MCF 10A (cell line): ENCODE measurements around the gene WWOX. TPM values are rescaled to one million over a fixed set of nuclear protein-coding genes. Genes with fewer than 3 reads are reported as not detected.

ENCODE experiments used
- BruUV-seq: library from RNA; stranded (reverse); fragments of 400-500 nt; replicated peaks from 2 replicates; lab custom pipeline; 2021; lab: Mats Ljungman, UMichigan
- CTCF ChIA-PET: fragments of 300-600 bp; sonication (Branson Sonifier 250); formaldehyde crosslinking; extraction: SDS; loops from one replicate; lab custom pipeline; 2021; ENCODE audit warnings: antibody characterized with exemption, inconsistent platforms; lab: Yijun Ruan, JAX
- POLR2A ChIA-PET: fragments of 300-600, 350-650 bp; sonication (Branson Sonifier 250); formaldehyde crosslinking; extraction: SDS; loops from one replicate; lab custom pipeline; 2020; ENCODE audit warnings: antibody characterized with exemption, inconsistent platforms; lab: Yijun Ruan, JAX
- DNase-seq: peaks from one replicate; pipeline ENCODE4 v3.0.0-alpha.2; 2018; ENCODE audit not compliant: unreplicated experiment
- H3K27ac Mint-ChIP-seq: one replicate; pipeline ENCODE4 v1.8.0; 2022; ENCODE audit warnings: mild to moderate bottlenecking, low read depth, mixed read lengths; ENCODE audit not compliant: unreplicated experiment
- H3K27me3 Mint-ChIP-seq: one replicate; pipeline ENCODE4 v1.8.0; 2022; ENCODE audit warnings: mixed read lengths; ENCODE audit not compliant: insufficient read depth, unreplicated experiment
- H3K36me3 Mint-ChIP-seq: one replicate; pipeline ENCODE4 v1.8.0; 2022; ENCODE audit warnings: mild to moderate bottlenecking, moderate library complexity, mixed read lengths; ENCODE audit not compliant: insufficient read depth, unreplicated experiment
- H3K4me1 Mint-ChIP-seq: one replicate; pipeline ENCODE4 v1.8.0; 2022; ENCODE audit warnings: mixed read lengths; ENCODE audit not compliant: insufficient read depth, unreplicated experiment
- H3K4me3 Mint-ChIP-seq: one replicate; pipeline ENCODE4 v1.8.0; 2022; ENCODE audit warnings: mild to moderate bottlenecking, moderate library complexity, mixed read lengths; ENCODE audit not compliant: unreplicated experiment
- H3K9me3 Mint-ChIP-seq: one replicate; pipeline ENCODE4 v1.8.0; 2022; ENCODE audit warnings: mixed read lengths; ENCODE audit not compliant: unreplicated experiment
- intact Hi-C: fragments of 100-400 bp; cut with micrococcal nuclease; formaldehyde crosslinking; loops from 2 replicates; pipeline ENCODE4 v1.14.1; 2022
- total RNA-seq: library from RNA; stranded (reverse); gene quantifications from 2 replicates; pipeline ENCODE4 v1.2.3, GENCODE V29; 2022
- TF ChIP-seq, protein P1 (sequence below): fragments of 200-600 bp; IDR thresholded peaks from one replicate; pipeline ENCODE4 v1.8.0; 2022; ENCODE audit warnings: antibody characterized with exemption, mild to moderate bottlenecking; ENCODE audit not compliant: unreplicated experiment

The WWOX gene
- total RNA-seq, 1 experiment from 2014 or later = 18.1 TPM

DNA sequence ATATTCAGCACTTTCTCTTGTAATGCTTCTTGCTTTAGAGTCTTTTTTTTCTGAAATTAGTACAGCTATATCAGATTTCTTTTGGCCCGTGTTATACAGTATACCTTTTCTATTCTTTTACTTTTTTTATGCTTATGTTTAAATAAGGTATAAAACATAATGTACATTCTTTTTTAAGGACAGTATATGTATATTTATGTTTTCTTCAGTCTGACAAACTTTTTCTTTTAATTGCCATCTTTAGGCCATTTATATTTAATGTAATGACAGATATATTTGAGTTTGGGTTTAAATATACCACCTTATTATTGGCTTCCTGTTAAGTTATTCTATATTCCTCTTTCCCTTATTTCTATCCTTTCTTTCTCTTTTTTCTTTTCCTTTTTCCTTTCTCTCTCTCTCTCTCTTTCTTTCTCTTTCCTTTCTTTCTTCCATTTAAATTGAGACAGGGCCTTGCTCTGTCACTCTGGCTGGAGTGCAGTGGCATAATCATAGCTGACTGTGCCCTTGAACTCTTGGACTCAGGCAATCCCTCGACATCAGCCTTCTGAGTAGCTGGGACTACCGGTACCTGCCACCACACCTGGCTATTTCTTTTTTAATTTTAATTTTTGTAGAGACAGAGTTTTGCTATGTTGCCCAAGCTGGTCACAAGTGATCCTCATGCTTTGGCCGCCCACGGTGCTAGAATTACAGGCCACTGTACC is 61.7 kb downstream of the WWOX start:
- H3K27me3 Mint-ChIP-seq = no peaks in the 10 kb centered on the region
- no peak for DNase-seq
- H3K4me1 Mint-ChIP-seq = no peaks in the 10 kb centered on the region
- BruUV-seq = no TSS peak
- intact Hi-C loops = no loop called here
- TF ChIP-seq, protein P1, sequence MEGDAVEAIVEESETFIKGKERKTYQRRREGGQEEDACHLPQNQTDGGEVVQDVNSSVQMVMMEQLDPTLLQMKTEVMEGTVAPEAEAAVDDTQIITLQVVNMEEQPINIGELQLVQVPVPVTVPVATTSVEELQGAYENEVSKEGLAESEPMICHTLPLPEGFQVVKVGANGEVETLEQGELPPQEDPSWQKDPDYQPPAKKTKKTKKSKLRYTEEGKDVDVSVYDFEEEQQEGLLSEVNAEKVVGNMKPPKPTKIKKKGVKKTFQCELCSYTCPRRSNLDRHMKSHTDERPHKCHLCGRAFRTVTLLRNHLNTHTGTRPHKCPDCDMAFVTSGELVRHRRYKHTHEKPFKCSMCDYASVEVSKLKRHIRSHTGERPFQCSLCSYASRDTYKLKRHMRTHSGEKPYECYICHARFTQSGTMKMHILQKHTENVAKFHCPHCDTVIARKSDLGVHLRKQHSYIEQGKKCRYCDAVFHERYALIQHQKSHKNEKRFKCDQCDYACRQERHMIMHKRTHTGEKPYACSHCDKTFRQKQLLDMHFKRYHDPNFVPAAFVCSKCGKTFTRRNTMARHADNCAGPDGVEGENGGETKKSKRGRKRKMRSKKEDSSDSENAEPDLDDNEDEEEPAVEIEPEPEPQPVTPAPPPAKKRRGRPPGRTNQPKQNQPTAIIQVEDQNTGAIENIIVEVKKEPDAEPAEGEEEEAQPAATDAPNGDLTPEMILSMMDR = no peak
- CTCF ChIA-PET = interaction anchor here (0.9 to 1.3 kb wide), 2 partner anchors 12 to 333 kb away, joined by 3 to 9 read pairs; no protein-coding TSS in a partner anchor
- POLR2A ChIA-PET = interaction anchor here (0.6 kb wide), 1 partner anchor 623 kb away, joined by 4 read pairs; no protein-coding TSS in a partner anchor
- H3K27ac Mint-ChIP-seq = no peak overlapping the region
- peaks cover 6% of the 10 kb centered on the region for H3K36me3 Mint-ChIP-seq
- peaks cover 26% of the 10 kb centered on the region for H3K9me3 Mint-ChIP-seq
- H3K4me3 Mint-ChIP-seq = no peak overlapping the region

DNA sequence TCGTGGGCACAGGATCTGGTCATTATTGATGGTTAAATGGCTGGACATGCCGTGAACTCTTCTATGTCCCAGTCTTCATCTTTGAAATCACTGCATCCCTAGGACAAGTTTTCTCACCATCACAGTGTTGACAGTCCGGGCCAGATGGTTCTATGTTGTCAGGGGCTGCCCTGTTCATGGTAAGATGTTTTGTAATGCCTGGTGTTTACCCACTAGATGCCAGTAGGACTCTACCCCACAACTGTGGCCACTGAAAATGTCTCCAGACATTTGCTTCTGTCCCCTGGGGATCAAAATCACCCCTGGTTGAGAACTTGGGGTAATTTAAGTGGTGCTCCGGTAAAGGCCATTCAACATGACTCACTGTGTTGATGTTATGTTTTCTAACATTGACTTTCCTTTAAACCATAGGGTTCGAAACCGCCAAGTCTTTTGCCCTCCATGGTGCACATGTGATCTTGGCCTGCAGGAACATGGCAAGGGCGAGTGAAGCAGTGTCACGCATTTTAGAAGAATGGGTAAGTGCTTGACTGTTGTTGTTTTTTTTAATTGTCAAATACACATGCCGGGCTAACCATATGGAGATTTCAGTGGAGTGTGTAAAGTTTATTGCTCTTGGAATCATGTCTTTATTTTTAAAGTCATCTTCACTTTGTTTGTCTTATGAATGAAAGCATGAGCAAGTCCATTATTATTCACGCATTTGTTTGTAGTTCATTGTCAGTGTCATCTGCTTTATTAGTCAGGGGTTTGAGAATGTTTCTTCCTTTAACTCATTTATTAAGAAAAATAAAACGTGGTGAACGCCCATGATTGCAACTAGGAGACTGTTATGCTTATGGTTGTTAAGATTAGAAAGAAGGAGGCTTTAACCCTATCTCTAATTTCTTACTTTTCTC is 64.6 kb downstream of the WWOX start:
- peak; percentile 14 for DNase-seq
- Mint-ChIP-seq H3K27me3 (no peaks in the 10 kb centered on the region), H3K27ac (no peak overlapping the region), H3K9me3 (peaks cover 26% of the 10 kb centered on the region), H3K4me3 (no peak overlapping the region), H3K36me3 (no peaks in the 10 kb centered on the region), H3K4me1 (no peaks in the 10 kb centered on the region)
- ChIA-PET CTCF (no interaction called here), POLR2A (no interaction called here)
- intact Hi-C loops = no loop called here
- TF ChIP-seq, protein P1 = no peak
- no TSS peak for BruUV-seq

DNA sequence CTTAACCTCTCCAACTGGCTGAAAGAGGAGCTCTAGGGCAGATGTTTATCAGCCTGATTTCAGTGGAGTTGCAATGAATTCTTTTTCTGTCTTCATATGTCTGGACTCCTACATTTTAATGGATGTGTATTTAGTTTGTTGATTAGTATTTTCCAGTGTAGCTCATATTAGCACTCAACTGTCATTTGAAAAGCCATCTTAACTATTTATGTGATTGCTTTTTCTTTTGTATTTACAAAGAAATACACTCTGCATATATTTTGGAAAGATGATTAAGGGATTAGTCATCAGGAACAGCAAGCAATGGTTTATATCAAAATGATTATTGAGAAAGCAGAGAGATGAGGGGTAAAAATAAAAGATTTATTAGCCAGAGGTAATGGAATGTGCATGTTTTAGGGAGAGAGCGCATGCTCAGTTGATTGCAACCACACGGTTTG is 71.1 kb downstream of the WWOX start:
- ChIA-PET CTCF (interaction anchor here (0.9 kb wide), 1 partner anchor 279 kb away, joined by 3 read pairs; no protein-coding TSS in a partner anchor), POLR2A (interaction anchor here (0.6 to 1.2 kb wide), 3 partner anchors 23 to 1620 kb away, joined by 3 to 5 read pairs (median 3); no protein-coding TSS in a partner anchor)
- no TSS peak for BruUV-seq
- Mint-ChIP-seq H3K27ac (peak overlapping the region; percentile 0), H3K4me1 (peaks cover 10% of the 10 kb centered on the region), H3K4me3 (no peak overlapping the region), H3K9me3 (no peaks in the 10 kb centered on the region), H3K36me3 (no peaks in the 10 kb centered on the region), H3K27me3 (no peaks in the 10 kb centered on the region)
- TF ChIP-seq, protein P1 = no peak
- DNase-seq = no peak
- intact Hi-C loops = no loop called here

DNA sequence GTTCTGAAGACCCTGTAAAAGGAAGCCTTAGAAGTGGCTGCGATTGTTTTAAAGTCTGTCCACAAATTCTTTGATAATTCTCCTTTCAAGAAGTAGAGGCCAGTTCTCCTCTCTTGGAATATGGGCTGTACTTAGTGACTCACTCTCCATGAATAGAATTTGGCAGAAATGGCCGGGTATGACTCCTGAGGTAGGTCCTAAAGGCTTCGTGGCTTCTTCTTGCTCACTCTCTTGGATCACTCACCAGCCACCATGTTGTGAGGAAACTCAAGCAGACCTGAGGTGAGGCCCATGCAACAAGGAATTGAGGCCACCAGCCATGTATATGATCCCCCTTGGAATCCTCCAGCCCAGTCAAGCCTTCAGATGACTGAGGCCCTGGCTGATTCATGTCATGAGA is 75.8 kb downstream of the WWOX start:
- POLR2A ChIA-PET = interaction anchor here (0.7 kb wide), 1 partner anchor 192 kb away, joined by 3 read pairs; no protein-coding TSS in a partner anchor
- Mint-ChIP-seq H3K4me1 (peaks cover 10% of the 10 kb centered on the region), H3K4me3 (no peak overlapping the region), H3K36me3 (no peaks in the 10 kb centered on the region), H3K27ac (no peak overlapping the region), H3K9me3 (no peaks in the 10 kb centered on the region), H3K27me3 (no peaks in the 10 kb centered on the region)
- DNase-seq = peak; percentile 18
- no TSS peak for BruUV-seq
- TF ChIP-seq, protein P1 = no peak
- intact Hi-C loops = no loop called here
- CTCF ChIA-PET = interaction anchor here (1.1 kb wide), 1 partner anchor 13 kb away, joined by 4 read pairs; no protein-coding TSS in a partner anchor
